ENCODE results near the gene POLE3.
"Not testable (repeated sequence)": the region's sequence is repeated elsewhere in the genome, so short reads cannot be mapped to it uniquely, and the experiment has no call there.

POLE3 gene

DNA sequence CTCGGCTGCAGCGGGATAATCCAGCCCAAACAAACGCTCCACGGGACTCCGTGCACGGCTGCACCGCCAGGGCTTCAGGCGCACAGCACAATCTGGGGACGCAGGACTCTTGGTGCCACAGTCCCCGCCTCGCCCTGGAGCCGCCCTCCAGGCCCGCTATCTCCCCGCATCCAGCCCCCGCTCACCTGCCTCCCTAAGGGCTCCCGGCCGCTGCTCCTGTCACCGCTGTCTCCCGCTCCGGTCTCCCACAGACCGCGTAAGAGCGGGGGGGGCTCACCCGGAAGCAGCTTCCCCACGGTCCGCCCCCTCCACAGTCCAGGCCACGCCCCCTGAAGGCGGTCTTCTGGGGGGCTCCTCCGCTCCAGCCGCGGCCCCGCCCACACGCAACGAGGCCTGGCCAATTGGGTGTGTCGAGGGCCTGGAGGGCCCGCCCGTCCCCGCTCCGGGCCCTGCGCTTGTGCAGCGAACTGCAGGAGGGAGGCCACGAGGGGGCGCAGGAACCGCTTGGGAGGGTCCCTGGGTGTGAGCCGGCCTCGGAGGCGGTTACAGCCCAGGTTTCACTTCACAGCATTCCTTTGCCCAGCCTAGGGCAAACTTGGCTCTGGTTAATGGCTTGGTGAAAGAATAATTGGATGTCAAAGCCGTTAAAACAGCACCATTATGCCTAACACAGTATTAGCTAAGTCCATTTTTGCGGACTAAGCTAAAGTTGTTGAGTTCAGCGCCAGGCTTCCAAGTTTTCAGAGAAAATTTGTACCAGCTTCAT is 9.3 kb downstream of the POLE3 start, which contains the start of gene ALAD:
Gene ALAD (minus strand): TSS at position 258 of the 766 bp plus-strand sequence. CDS start 7,725 bp downstream, outside the sequence.
- DNase-seq, result peak; percentile 99

- no peak for DNase-seq
Measured at GRCh38 chr9:113399646-113400200, 10.8 kb downstream of the POLE3 start.

DNA sequence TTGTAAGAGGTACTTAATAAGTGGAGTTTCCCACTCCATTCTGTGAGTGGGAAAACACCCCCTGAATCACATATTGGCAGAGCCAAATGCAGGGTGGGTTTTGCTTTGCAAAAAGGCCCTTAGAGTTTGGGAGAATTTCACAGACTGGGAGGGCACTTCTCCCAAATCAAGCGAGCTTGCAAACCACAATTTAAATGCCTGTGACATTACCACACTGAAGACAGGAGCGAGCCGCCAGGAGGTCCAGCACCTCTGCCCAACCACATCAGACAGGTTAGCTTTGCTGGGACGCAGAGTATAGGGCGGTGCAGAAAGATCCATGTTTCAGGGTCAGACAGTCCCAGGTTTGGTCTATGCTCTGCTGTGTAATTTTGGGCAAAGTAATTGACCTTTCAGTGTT is 11.7 kb downstream of the POLE3 start:
- no peak for DNase-seq

- DNase-seq, result no peak
Measured at GRCh38 chr9:113397203-113397631, 13.3 kb downstream of the POLE3 start.

- no peak for DNase-seq
Measured at GRCh38 chr9:113395000-113395861, 15.2 kb downstream of the POLE3 start.

- no peak for DNase-seq
Measured at GRCh38 chr9:113393281-113393680, 17.2 kb downstream of the POLE3 start.

DNA sequence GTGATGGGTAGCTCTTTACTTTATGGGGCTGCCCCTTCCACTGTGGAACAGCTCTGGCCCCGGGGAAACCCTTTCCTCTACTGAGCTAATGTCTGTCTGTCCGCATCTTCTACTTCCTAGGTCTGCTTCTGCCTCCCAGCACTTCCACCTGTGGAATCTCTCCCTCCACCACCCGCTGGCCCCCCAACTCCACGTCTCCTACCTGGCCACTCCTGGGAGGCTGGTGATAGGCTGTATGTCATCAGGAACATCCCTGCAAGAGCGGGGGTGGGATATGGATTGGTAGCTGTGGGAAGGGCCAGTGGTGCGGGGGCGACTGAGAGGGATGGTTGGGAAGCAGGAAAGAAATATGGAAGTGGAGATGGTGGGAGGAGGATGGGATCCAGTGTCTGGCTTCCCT is 18.6 kb downstream of the POLE3 start:
- no peak for DNase-seq

DNA sequence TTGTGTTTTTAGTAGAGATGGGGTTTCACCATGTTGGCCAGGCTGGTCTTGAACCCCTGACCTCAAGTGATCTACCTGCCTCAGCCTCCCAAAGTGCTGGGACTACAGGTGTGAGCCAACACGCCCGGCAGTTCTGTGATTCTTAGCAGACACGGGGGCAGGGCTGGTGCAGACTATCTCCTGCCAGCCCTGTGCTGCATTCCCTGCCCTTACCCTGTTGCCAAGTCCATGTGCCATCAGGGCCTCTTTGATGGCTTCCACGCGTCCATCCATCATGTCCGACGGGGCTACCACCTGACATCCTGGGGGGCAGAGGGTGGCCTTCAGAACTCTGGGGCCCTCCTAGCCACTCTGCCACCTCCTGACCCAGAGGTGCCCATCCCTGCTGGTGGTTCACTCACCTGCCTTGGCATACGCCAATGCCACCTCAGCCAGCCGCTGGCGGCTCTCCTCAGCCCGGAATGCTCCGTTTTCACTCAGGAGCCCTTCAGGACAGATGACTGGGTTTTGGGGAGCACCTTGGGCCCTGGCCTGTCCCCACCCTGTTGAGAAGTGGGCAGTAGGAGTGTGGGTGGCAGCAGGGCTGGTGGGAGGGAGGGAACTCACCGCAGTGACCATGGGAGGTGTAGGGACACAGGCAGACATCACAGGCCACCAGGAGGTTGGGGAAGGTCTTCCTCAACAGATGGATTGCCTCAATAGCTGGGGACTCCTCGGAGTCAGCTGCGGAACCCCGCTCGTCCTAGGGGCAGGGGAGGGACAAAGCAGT is 20.1 kb downstream of the POLE3 start:
- no peak for DNase-seq

DNA sequence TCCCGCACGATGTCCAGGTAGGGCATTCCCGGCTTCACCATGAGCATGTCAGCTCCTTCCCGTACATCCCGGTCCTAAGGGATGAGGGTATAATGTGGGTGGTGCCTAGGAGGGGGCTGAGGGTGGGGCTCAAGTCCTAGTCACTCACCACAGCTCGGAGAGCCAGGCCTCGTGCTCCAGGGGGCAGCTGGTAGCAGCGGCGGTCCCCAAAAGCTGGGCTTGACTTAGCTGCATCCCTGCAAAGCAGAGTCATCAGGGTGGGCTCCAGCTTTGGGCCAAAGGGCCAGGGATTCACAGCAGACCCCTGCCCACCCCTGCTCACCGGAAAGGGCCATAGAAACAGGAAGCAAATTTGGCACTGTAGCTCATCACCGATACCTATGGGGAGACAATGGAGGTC is 21.0 kb downstream of the POLE3 start:
- no peak for DNase-seq

DNA sequence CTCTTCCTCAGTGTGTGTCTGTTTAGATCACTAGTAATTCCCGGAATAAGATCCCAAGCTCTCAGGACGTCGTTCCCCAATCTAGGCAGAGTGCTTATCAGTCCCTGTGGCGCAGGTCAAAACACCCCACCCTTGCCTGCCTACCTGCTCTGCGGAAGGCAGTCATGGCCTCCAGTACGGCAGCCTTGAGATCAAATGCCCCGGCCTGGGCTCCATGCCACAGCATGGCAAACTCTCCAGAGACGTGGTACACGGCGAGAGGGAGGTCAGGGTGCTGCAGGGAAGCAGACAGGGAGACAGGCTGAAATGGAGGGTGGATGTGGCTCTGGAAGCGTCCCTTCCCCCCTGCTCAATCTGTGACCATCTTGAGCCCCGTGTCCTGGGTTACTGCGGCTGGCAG is 21.6 kb downstream of the POLE3 start:
- no peak for DNase-seq

DNA sequence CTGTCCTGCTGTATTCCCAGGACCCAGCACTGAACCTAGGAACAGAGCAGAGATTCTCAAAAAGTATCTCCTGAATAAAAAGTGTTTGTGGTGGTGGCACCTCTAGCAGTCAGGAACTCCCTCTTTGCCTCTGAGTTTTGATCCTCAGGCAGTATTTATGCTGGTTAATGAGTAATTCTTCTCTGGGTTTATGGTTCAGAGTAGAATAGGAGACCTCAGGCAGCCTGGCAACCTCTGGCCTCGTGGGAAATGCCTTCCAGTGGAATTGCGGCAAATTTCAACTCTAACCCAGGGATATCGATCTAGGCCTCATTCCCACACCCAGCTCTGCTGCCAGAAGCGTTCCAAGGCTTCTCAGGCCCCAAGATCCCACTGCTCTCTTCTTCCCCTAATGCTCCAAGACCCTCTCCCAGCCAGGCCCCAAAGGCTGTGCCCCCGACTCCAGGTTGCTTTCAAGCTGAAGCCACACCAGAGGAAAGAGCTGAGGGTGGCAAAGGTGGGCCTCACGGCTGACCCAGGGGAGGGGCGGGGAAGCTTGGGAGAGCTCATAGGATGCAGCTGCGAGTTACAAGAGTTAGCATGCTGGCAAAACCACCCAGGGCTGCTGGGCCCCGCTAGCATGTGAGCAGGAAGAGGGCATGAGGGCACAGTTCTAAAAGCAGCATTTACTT is 22.8 kb downstream of the POLE3 start:
- no peak for DNase-seq

- DNase-seq, result no peak
Measured at GRCh38 chr9:113386571-113387393, 23.7 kb downstream of the POLE3 start.

- no peak for DNase-seq
Measured at GRCh38 chr9:113381909-113382411, 28.5 kb downstream of the POLE3 start.

DNA sequence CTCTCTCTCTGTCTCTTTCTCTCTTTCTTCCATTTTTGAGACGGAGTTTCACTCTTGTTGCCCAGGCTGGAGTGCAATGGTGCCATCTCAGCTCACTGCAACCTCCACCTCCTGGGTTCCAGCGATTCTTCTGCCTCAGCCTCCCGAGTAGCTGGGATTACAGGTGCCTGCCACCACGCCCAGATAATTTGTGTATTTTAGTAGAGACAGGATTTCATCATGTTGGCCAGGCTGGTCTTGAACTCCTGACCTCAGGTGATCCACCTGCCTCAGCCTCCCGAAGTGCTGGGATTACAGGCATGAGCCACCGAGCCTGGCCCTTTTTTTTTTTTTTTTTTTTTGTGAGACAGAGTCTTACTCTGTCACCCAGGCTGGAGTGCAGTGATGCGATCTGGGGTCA is 29.0 kb downstream of the POLE3 start:
- not testable (repeated sequence) for DNase-seq

DNA sequence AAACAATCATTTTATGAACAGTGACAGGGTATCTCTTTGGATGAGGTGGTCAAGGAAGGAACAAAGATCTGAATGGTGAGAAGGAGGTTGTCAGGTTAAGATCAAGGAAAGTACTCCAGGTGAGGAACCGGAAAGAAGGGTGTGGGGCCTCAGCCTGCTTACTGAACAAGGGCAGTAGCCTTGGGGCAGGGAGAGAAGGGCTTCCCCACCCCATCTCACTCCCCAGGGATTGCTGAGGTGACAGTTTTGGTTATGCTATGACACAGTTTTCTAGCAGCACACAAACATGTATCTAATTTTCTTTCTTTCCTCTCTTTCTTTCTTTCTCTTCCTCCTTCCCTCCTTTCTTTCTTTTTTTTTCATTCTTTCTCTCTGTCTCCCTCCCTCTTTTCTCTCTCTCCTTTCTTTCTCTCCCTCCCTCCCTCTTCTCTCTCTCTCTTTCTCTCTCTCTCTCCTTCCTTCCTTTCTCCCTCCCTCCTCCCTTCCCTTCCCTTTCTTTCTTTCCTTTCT is 29.6 kb downstream of the POLE3 start:
- no peak for DNase-seq

DNA sequence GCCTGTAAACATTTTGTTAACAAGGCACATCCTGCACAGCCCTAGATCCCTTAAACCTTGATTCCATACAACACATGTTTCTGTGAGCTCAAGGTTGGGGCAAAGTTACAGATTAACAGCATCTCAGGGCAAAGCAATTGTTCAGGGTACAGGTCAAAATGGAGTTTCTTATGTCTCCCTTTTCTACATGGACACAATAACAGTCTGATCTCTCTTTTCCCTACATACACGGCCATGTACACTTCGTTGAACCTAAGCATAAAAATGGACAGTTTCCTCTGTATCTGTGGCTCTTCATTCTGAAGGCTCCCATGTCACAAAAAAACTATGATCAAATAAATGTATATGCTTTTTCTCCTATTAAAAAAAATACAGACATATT is 30.7 kb downstream of the POLE3 start:
- DNase-seq, result not testable (repeated sequence)

GRCh38 chr9:113379094-113379828 is 31.2 kb downstream of the POLE3 start:
- DNase-seq, result not testable (repeated sequence)

DNA sequence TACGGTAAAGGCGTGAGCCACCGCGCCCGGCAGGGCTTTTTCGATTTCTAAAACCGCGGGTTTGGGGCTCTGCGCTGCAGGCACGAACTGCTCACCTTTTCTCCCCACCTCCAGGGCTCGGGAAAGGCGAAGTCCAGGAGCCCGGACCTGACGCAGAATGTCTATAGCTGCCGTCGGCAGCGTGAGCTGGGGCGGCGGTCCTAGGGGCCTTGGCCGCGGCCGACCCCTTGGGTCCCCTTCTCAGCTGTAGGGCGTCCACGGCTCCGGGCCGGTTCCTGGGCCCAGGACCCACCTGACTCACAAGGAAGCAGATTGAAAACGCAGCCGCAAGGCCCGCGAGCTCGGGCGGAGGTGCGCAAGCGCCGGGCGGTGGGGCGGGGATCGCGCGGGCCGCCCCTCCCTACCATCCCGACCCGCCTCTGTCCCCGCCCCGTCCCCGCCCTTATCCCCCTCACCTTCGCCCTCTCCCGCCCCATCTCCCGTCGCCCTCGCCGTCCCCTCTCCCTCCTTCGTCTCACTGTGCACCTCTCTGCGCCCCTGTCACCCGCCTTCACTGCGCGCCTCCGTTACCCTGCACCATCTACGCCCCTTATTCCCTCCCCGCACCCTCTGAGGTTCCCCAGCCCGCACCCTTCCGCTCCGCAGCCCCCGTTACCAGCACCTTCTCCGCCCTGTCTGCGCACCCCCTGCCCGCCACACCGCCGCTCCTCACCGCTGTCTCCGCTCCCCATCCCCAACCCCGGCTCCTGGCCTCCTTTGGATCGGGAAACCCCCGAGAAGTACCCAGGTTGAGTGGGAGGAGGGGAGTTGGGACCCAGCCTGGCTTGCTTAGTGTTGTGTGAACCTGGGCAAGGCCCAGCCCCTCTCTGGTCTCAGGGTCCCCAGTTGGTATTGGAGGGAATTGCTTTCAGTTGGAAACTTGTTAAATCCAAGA is 33.6 kb downstream of the POLE3 start, which contains the start of gene HDHD3:
Gene HDHD3 (minus strand): TSS at position 353 of the 934 bp plus-strand sequence. CDS start 2,632 bp downstream, outside the sequence.
- DNase-seq, result peak; percentile 61
